ENCODE results near the gene IMPDH1.

IMPDH1 gene

DNA sequence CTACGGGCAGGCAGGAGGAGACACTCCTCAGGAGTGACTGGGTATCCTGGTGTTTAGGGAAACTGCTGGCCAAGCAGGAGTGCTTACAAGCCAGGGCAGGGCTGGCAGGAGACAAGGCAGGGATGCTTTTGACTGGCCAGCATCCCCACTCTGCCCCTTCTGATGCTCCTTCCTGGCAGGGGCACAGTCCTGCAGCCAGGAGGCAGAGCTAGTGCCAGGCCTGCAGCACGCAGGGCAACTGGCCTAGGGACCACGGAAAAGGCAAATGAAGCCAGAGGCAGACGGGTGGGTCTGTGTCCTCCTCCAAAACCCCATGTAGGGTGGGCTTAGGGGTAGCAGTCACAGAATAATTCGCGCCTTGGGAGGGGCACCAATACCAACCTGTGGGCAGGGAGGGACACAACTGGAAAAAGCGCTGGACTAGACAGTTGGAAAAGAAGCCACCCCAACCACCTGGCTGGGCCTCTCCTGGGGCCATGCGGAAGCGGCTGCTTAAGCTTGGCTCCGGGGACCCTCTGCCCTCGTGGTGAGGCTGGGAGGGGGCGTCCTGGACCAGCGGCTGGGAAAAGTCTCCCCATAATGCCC is 4.8 kb downstream of the IMPDH1 start:
- peak; percentile 11 to 12 for DNase-seq

DNA sequence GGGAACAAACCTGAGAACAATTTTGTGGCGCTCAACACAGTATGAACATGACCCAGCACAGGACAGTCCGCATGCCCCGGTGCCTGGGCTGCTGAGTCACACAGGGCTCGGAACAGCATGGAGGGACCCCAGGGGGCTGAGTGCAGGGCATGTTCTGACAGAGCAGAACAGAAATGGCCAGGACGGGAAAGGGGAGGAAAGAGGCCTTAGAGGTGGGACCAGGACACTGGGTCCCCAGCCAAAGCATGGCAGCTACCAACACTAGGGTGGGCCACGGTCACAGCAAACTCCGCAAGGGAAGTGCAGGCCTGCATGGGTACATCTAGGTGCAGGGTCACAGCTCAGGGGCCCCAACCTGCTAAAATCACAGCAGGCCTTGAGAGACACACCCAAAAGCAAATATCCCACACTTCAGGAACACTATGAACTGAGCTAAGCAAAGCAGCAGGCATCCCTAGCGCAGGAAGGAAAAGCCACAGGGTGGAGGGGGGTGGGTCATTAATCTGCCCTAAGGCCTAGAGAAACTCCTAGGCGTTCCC is 5.6 kb downstream of the IMPDH1 start:
- no peak for DNase-seq

DNA sequence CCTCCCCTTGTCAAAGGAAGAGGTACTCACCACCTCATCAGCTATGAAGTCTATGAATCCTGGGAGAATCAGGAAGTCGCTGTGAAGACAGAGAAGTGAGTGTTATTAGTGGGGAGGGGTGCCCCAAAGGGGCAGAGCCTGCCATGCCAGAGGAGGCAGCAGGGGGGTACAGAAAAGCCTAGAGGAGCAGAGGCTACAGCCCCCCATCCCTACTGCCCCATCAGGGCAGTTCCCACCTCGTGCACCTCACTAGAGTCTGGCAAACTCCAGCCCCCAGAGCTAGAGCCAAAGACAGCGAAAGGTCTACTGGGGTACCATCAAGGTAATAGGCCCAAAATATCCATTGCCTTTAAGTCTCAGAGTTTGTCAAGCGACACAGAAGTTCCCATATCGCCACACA is 6.1 kb downstream of the IMPDH1 start:
- DNase-seq = no peak

GRCh38 chr7:128402356-128402755 is 7.4 kb downstream of the IMPDH1 start:
- DNase-seq = no peak

DNA sequence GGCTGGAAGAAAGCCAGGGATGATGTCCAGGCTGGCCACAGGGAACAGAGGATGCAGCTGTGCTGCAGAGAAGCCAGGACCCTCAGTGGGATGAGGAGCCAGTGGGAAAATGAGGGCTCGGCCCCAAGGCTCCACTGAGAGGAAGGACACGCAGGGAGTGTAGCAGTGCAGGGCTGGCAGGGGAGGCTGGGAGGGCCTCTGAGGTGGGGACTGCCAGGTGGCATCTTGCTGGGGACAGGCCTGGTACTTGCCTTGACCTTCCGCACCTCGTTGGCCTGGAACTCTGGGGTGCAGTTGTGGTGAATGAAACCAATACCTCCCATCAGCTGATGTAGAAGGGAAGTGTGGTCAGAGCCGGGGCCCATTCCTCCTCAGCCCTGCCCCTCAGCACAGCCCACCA is 9.2 kb downstream of the IMPDH1 start:
- DNase-seq = no peak

GRCh38 chr7:128399991-128400390 is 9.8 kb downstream of the IMPDH1 start:
- DNase-seq = no peak

- no peak for DNase-seq
Measured at GRCh38 chr7:128398841-128399135, 11.0 kb downstream of the IMPDH1 start.

DNA sequence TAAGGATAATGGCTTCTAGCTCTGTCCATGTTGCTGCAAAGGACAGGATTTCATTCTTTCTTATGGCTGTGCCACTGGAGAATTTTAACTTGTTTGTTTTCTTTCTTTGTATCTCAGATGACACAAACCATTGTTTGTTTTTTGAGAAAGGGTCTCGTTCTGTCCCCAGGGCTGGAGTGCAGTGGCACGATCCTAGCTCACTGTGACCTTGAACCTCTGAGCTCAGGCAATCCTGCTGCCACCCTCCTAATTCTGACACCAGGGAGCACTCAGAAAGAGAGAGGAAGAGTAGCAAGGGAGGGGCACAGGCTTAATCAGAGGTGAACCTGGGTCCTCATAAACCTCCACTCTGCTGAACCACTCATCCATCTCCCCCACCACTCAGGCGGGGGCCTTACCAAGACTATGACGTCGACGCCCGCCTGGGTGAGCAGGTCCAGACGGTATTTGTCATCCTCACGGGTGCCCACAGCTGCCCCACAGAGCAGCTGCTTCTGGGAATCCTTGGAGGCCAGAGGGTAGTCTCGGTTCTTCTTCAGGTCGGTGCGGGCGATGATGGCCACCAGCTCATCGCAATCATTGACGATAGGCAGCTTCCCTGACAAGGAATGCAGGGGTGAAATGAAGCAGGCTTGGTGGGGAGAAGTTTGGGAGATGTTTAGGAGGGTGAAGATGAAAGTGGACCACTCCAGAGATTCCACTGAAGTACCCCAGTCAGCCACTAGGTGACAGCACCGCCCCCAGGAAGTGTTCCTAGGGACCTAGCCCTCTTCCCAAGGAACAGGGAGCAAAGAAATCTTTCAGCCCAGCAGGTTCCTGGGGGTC is 11.6 kb downstream of the IMPDH1 start:
- no peak for DNase-seq

GRCh38 chr7:128396357-128396756 is 13.4 kb downstream of the IMPDH1 start:
- DNase-seq = no peak

DNA sequence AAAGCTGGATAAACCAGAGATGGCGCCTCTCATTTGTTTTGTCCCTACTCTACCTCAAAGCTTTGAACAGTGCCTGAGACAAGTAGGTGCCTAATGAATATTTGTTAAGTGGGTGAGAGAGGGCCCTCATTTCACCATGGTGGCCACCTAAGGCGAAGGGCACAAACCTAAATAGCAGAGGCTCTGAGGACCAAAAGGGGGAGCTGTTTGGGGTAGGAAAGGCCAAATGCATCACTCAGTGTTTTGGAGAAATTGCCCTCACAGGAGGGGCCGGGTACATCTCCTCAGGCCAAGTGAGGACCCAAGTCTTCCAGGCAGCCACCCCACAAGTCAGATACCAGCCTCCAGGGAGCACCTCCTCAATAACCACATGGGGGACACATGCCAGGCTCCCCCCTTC is 14.0 kb downstream of the IMPDH1 start:
- DNase-seq = peak in 1 of 2 experiments; percentile 6

DNA sequence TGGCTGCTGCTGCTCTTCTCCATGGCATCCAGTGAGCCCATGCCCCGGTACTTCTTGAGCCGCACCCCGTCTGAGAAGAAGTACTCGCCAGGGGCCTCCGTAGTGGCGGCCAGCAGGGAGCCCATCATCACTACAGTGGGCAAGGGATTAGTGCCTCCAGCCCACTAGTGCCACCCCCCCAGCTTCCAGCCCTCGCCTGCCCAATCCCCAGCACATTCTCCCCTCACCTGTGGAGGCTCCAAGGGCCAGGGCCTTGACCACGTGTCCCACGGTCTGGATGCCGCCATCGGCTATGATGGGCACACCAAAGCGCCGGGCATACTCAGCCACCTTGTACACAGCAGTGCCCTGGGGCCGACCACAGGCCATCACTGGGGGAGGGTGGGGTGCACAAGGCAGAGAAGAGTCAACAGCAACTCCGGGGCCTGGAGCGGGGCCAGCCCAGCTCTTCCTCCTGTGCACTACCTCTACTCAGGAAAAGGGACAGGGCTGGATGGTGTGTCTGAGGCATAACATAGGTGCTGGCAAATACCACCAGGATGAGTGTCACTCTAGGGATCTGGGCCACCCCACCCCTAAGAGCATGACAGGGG is 14.8 kb downstream of the IMPDH1 start:
- no peak for DNase-seq

GRCh38 chr7:128393526-128394330 is 16.1 kb downstream of the IMPDH1 start:
- DNase-seq = no peak

DNA sequence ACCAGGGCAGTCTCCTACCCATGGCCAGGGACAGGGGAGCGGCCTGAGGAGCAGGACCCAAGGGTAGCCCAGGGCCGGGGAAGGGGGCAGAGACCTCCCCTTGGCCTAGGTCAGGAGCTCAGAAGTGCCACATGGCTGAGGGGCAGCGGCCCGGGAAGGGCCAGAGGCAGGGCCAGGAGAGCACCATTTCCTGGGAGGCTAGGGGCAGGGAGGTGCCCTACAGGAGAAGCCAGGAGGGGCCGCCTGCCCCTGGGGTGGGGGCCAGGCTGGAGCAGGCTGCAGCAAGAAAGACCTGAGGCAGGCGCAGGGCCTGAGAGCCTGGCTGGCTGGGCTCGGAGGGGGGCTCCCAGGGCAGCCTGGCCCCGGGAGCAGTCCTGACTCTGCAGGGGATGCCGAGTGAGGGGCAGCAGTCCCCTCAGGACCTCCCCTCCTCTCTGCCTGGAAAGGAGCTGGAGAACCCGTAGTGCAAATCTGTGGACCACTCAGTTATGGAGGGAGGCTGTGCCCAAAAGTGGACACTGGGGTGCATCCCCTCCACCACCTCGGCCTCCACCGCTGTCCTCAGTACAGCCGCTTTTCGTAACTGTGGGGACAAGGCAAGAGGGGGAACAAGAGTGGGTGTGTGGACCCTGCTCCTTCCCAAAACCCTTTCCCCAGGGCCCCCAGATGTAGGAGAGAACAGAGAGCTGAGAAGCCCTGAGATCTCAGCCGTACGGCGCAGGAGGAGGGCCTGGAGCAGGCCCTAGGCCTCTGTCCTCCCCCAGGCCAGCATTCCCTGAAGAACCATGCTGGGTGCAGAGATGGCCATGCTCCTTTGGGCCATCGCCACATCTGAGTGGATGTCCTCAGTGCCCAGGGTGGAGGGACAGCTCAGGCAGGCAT is 17.1 kb downstream of the IMPDH1 start:
- no peak for DNase-seq

GRCh38 chr7:128391805-128392204 is 18.0 kb downstream of the IMPDH1 start:
- no peak for DNase-seq

- DNase-seq = peak; percentile 9 to 20
Measured at GRCh38 chr7:128390871-128391565, 18.8 kb downstream of the IMPDH1 start.

DNA sequence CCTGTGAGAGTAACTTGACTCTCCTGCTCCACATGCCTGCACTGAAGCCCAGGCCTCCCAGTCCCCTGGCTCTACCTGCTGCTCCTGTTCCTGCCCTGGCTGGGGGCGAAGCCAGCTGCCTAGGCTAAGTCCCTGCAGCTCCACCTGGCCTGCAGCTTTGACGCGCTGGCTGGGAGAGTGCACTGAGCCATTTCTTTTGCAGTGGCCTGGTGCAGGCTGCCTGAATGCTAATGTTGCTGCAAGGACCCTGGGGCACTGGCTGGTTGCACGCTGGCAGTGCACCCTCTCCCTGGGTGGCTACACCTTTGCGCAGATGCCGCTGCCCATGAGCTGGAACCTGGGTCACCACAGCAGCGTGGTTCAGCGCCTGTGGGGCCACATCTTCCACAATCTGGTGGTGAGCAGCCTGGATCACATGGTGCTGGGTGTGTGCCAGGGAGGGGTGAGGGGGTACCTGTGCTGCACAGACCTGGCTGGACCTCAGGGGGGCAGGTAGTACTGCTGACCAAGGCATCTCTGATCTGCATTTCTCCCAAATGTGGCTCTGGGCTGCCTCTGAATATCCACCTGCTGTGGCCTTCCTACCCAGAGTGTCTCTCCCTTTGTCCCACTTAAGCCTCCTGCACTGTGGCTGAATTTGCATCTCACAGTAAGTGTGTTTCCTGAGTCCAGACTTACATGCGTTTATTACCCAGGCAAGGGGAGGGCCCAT is 20.0 kb downstream of the IMPDH1 start:
- DNase-seq = no peak

DNA sequence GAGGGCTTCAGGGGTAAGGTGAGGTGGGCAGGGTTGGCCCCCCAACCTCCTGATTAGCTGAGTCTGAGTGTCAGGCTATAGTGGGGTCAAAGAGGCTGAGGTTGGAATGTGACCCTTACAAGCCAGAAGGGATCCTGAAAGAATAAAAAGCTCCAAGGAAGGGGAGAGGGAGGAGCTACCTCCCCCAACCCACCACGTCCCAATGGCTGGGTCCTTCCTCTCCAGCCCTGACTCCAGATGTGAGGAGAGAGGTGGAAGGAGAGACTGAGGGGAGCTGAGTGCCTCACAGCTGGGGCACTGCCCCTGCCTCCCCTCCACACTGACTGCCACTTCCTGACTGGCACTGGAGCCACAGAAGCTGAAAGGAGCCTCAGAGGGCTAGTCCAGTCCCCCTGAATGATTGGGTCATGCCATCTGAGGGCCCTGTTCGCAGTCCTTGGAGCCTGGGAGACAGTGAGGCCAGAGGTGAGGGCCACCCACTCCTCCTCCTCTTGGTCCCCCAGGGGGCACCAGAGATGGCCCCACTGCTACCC is 20.6 kb downstream of the IMPDH1 start:
- no peak for DNase-seq

DNA sequence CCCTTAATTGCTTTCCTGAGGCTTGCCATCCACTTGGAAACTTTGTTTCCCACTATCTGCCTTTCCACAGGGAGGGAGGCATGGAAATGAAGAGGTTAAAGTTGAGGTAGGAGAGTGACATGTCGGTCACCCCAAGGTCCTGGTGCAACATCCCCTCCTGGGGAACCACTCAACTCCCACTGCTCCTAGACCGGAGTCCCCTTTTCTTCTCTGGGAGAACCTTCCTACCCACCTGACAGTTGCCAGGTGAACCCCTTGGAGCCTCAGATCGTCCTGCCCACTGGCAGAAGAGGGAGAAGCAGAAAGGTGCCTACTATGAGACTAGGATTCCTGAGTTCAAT is 21.7 kb downstream of the IMPDH1 start:
- no peak for DNase-seq

GRCh38 chr7:128387216-128388144 is 22.3 kb downstream of the IMPDH1 start:
- peak; percentile 41 to 45 for DNase-seq

Data from AML-193 (cell line).